HCT116 (cell line): ENCODE measurements around the gene FRRS1L.

Source experiments
- CEBPB ChIP-seq: IDR thresholded peaks from 2 replicates; pipeline ENCODE4 v1.6.1; 2012; ENCODE audit warnings: low read depth
- EZH2 ChIP-seq: fragments of 200-600 bp; sonication (generic); IDR thresholded peaks from 2 replicates; pipeline ENCODE4 v1.6.1; 2017; ENCODE audit warnings: antibody characterized with exemption, mixed run types
- POLR2A ChIP-seq: IDR thresholded peaks from 2 replicates; pipeline ENCODE4 v1.7.0; 2011; ENCODE audit warnings: borderline replicate concordance; ENCODE audit not compliant: insufficient read depth, insufficient read length; ENCODE audit errors: extremely low read depth
- POLR2AphosphoS5 ChIP-seq: IDR thresholded peaks from 2 replicates; pipeline ENCODE4 v1.6.1; 2011; ENCODE audit warnings: mild to moderate bottlenecking, low read depth, low read length, moderate library complexity
- SIN3A ChIP-seq: IDR thresholded peaks from 2 replicates; pipeline ENCODE4 v1.6.1; 2012; ENCODE audit warnings: low read depth
- SP1 ChIP-seq: IDR thresholded peaks from 2 replicates; pipeline ENCODE4 v1.6.1; 2012; ENCODE audit warnings: low read depth
- SRF ChIP-seq: IDR thresholded peaks from 2 replicates; pipeline ENCODE4 v1.6.1; 2012; ENCODE audit warnings: low read depth
- TF ChIP-seq, protein P1 (sequence below): IDR thresholded peaks from 2 replicates; pipeline ENCODE4 v1.6.1; 2012
- TF ChIP-seq, protein P2 (sequence below), 3 experiments: fragments of 200-600 bp in 1 of 3; sonication (generic) in 1 of 3; IDR thresholded peaks in 2 of 3; conservative IDR thresholded peaks in 1 of 3; 2 replicates each; pipeline ENCODE4 v1.5.1; 2012 to 2017; ENCODE audit warnings: low read depth in 2 of 3, low read length in 2 of 3, antibody characterized with exemption in 1 of 3, borderline replicate concordance in 1 of 3, control low read depth in 1 of 3, mild to moderate bottlenecking in 1 of 3, mixed read lengths in 1 of 3, mixed run types in 1 of 3, moderate library complexity in 1 of 3; ENCODE audit not compliant: insufficient read depth in 1 of 3
- TF ChIP-seq, protein P3 (sequence below): IDR thresholded peaks from 2 replicates; pipeline ENCODE4 v1.6.1; 2012

DNA sequence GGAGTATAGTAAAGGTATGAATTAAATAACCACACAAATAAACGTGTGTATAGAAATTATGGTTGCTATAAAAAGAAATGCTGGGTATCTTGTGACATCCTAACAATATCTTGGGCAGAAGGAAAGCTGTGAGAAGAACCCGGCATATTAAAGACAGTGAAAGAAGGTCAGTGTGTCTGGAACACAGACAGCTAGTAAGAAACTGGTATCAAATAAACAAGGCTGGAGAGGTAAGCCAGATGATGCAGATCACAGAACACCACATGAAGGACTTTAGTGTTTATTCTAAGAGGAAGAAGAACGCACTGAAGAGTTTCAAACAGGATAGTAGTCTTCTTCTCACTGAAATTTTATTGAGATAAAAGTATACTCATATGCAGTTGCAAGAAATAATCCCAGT is 71.7 kb downstream of the FRRS1L start:
- TF ChIP-seq, protein P1, sequence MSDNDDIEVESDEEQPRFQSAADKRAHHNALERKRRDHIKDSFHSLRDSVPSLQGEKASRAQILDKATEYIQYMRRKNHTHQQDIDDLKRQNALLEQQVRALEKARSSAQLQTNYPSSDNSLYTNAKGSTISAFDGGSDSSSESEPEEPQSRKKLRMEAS = no peak
- TF ChIP-seq, protein P2, sequence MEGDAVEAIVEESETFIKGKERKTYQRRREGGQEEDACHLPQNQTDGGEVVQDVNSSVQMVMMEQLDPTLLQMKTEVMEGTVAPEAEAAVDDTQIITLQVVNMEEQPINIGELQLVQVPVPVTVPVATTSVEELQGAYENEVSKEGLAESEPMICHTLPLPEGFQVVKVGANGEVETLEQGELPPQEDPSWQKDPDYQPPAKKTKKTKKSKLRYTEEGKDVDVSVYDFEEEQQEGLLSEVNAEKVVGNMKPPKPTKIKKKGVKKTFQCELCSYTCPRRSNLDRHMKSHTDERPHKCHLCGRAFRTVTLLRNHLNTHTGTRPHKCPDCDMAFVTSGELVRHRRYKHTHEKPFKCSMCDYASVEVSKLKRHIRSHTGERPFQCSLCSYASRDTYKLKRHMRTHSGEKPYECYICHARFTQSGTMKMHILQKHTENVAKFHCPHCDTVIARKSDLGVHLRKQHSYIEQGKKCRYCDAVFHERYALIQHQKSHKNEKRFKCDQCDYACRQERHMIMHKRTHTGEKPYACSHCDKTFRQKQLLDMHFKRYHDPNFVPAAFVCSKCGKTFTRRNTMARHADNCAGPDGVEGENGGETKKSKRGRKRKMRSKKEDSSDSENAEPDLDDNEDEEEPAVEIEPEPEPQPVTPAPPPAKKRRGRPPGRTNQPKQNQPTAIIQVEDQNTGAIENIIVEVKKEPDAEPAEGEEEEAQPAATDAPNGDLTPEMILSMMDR (IDR thresholded peaks at IDR 0.05 in 2 of 3, conservative IDR thresholded peaks at IDR 0.05 in 1 of 3; ENCODE audit: borderline replicate concordance in 1 of 3, insufficient read depth in 1 of 3, low read depth in 2 of 3, low read length in 2 of 3) = no peak
- TF ChIP-seq SIN3A = no peak
- no peak for TF ChIP-seq CEBPB
- TF ChIP-seq SP1 = no peak
- TF ChIP-seq, protein P3, sequence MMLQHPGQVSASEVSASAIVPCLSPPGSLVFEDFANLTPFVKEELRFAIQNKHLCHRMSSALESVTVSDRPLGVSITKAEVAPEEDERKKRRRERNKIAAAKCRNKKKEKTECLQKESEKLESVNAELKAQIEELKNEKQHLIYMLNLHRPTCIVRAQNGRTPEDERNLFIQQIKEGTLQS = no peak
- TF ChIP-seq POLR2AphosphoS5 = no peak
- no peak for TF ChIP-seq SRF
- no peak for TF ChIP-seq POLR2A
- no peak for TF ChIP-seq EZH2
